GM12873 (cell line): ENCODE results near the gene FGF22.

Source experiments
- CTCF ChIP-seq: IDR thresholded peaks from 2 replicates; pipeline ENCODE4 v1.5.1; 2012; ENCODE audit warnings: low read depth, mild to moderate bottlenecking, moderate library complexity, low read length, control low read depth; ENCODE audit not compliant: insufficient read depth; ENCODE audit errors: missing control alignments

Gene FGF22

DNA sequence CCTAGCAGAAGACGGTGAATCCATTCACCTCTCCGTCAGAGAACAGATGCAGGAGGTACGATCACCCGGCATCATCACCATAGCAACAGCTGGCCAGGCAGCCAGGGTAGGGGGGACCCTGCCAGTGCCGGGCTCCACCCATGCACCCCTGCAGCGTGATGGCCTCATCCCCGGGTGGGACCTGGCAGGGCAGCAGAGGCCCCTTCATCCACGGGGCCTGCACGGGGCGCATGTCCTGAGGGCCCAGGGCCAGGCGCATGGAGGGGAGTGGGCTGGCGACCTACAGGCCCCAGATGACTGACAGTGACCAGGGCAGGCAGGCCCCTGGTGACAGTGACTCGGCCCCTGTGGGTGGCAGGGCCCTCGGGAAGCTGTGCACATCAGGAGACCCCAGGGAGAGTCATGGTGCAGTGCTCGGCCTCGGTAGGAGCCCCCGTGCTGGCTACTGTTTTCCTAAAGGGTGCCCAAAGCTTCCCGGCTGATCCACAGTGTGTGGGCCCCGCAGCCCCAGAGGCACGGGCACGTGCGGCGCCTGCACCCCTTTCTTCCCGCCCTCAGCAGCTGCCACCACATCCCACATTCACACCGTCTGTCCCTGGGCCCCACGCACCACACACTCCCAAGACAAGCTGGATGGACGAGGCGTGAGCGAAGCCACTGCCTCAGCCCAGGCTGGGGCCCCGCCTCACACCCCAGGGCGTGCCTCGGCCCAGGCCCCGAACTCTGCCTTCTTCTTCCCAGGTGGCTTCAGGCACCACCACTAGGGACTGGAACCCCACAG lies 18.6 kb downstream of the FGF22 start:
- no peak for TF ChIP-seq CTCF

- no peak for TF ChIP-seq CTCF
These were observed 19.5 kb downstream of the FGF22 start for GRCh38 chr19:658916-659839.

GRCh38 chr19:660793-661426 lies 21.2 kb downstream of the FGF22 start:
- TF ChIP-seq CTCF: no peak

GRCh38 chr19:661427-662196 lies 21.9 kb downstream of the FGF22 start:
- TF ChIP-seq CTCF: no peak

DNA sequence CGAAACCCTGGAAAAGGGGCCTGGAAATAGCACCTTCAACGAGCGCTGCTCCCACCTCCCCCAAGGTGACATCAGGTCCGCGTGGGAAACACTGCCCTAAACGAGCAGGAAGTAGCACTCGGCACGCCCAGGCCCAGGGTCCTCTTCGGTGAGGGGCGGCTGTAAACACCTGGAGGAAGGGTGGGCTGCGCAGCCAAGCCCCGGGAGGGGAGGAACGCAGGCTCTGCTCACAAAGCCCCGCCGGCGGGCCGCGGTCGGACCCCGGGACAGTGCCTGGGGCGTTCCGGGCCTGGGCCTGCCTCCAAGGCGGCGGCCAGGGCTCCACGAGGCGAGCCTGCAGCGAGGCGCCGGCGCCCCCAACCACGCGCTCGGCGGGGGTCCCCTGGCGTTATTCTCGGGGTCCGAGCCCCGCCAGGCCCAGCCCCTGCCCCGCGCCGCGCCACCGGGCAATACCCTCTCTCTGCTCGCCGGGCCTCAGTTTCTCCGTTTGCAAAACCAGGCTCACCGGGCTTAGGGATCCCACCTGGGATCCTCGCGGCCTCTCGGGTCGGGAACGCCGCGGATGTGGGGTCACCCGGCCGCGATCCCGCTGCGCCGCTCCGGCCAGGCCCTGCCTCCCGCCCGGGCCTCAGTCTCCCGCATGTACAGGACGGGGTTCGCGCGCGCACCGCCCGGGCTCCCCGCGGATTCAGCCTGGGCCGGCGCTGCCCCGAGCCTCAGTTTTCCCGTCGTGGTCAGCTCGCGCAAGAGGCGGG lies 22.7 kb downstream of the FGF22 start:
- TF ChIP-seq CTCF: no peak

GRCh38 chr19:662962-663681 lies 23.4 kb downstream of the FGF22 start, which contains the start of gene RNF126:
TSS of gene RNF126 (minus strand) at chr19:663214. CDS start at chr19:663121, 93 bp downstream.
- no peak for TF ChIP-seq CTCF
